Measurements from ENCODE around the gene OCSTAMP.
A peak's percentile ranks its signal among the peaks of the same experiment; 100 is the strongest.

Gene OCSTAMP

DNA sequence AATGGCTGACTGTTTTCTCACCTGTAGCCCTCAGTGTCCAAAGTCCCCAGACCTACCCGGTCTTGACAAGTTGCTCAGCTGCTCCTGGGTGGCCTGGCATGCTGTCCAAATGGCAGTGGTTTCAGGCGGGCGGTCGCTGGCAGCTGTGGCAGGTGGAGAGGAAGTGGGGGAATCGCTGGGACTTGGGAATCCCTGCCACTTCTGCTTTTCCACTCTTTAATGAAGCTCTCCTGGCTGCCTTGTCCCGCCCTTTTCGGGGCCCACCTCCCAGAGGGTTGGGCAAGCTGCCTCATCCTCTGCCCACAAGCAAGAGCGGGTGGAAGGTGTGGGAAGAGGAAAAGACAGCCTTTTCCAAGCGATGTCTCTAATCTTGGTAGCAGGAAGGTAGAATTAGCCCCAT, at the start of gene OCSTAMP:
OCSTAMP (minus strand) TSS at position 194 of the 400 bp plus-strand sequence; CDS start at position 100, 94 bp downstream.
- no peak for DNase-seq

DNA sequence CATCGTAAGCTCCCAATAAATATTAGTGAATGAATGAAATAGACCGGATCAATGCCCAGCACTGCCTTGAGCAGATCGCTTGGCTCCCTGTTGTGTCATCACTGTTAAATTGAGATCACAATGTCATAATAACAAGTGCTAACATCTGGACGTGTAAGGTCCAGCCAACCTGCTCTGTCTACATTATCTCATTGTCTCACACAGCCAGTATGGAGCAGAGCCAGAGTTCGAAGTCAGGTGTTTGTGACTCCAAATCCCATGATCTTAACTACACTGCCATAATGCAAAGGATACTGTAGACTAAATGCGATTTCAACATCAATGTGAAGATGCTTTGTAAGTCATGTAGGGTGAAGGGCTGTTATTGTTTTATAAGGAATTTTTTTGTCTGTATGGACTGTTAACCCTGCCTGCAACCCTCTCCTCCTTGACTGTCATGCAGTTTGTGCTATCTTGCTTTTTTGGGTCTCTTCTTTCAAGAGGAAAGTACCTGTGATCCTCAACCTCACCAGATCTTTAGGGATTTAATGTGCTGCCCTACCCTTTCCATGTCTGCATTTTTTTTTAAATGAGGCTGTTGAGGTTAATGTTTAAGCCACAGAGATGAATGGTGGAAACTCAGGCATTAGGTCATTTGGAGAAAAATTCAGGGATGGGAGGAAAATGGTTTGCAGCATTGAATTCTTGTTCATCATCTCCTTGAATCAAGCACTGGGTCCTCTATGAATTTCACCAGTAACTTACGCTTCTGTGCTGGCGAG, 49.0 kb upstream of the OCSTAMP start:
- TF ChIP-seq GATA1 (IDR thresholded peaks at IDR 0.05; ENCODE audit: low read depth, low read length), result no peak
- TF ChIP-seq POLR2A (IDR thresholded peaks at IDR 0.05; ENCODE audit: low read length), result no peak
- no peak for DNase-seq

More for the DNA sequence above, at the start of gene OCSTAMP:
- TF ChIP-seq GATA1 (IDR thresholded peaks at IDR 0.05; ENCODE audit: low read depth, low read length) (no peak), POLR2A (IDR thresholded peaks at IDR 0.05; ENCODE audit: low read length) (no peak)

GRCh38 chr20:46595933-46596332, 45.5 kb upstream of the OCSTAMP start:
- TF ChIP-seq POLR2A (IDR thresholded peaks at IDR 0.05; ENCODE audit: low read length), result no peak
- TF ChIP-seq GATA1 (IDR thresholded peaks at IDR 0.05; ENCODE audit: low read depth, low read length), result no peak
- no peak for DNase-seq

DNA sequence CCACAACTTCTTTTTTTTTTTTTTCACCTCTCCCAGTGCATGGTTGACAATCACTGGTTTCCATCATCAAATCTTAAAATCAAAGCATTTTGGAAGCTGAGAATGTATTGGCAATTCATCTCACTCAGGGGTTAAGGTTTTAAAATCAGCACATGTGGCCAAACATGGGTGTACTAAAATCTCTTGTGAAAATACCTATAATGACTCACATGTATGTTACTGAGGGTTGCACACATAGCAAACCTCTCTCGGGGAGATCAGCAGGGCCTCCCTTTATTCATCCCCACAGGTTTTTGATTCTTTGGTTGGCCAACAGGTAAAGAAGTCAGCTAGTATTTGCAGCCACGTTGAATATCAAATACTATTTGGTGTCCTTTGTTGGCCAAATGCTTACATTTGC, 44.3 kb upstream of the OCSTAMP start:
- DNase-seq, result no peak
- TF ChIP-seq POLR2A (IDR thresholded peaks at IDR 0.05; ENCODE audit: low read length) (no peak), GATA1 (IDR thresholded peaks at IDR 0.05; ENCODE audit: low read depth, low read length) (no peak)

DNA sequence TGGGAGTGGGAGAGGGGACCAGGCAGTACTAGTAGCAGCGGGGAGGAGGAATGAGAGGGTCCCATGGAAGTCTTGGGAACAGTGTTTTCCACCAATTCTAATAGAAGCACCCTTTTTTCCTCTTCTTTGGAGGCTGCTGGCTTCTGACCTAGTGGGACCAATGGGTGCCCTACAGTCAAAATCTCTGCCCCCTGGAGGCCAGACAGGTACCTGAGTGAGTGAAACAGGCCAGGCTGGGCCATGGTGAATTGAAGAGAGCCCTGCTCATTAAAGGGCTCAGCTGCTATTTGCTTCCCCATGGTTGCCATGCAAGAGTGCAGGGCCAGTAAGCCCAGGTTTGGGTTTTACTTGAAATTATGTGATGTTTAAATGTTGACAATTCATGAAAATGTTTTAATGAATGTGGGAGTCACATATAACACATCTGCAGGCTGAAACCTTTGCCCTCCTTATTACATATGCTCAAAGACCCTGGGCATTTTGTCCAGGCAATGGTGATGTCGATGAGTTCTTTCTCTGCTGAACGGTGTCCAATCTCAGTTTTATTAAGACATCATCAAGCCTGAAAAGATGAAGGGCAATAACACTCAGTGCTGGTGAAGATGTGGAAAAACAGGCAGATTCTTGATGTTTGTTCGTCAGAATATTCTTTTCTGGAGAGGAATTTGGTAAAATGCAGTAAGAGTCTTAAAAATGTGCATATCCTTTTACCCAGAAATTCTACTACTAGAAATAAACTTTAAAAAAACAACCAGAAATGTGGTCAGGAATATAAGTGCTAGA, 42.3 kb upstream of the OCSTAMP start:
- DNase-seq, result peak in 1 of 2 experiments; percentile 5
- TF ChIP-seq POLR2A (IDR thresholded peaks at IDR 0.05; ENCODE audit: low read length) (no peak), GATA1 (IDR thresholded peaks at IDR 0.05; ENCODE audit: low read depth, low read length) (no peak)

GRCh38 chr20:46590443-46590842, 40.0 kb upstream of the OCSTAMP start:
- TF ChIP-seq GATA1 (IDR thresholded peaks at IDR 0.05; ENCODE audit: low read depth, low read length) (no peak), POLR2A (IDR thresholded peaks at IDR 0.05; ENCODE audit: low read length) (no peak)
- no peak for DNase-seq

- no peak for TF ChIP-seq POLR2A (IDR thresholded peaks at IDR 0.05; ENCODE audit: low read length)
- TF ChIP-seq GATA1 (IDR thresholded peaks at IDR 0.05; ENCODE audit: low read depth, low read length), result no peak
- no peak for DNase-seq
Measured at GRCh38 chr20:46588532-46589511, 38.4 kb upstream of the OCSTAMP start.

- no peak for TF ChIP-seq GATA1 (IDR thresholded peaks at IDR 0.05; ENCODE audit: low read depth, low read length)
- no peak for TF ChIP-seq POLR2A (IDR thresholded peaks at IDR 0.05; ENCODE audit: low read length)
Measured at GRCh38 chr20:46587986-46588385, 37.5 kb upstream of the OCSTAMP start.

GRCh38 chr20:46586724-46587123, 36.3 kb upstream of the OCSTAMP start:
- DNase-seq, result no peak
- no peak for TF ChIP-seq GATA1 (IDR thresholded peaks at IDR 0.05; ENCODE audit: low read depth, low read length)
- TF ChIP-seq POLR2A (IDR thresholded peaks at IDR 0.05; ENCODE audit: low read length), result no peak

More at GRCh38 chr20:46587986-46588385, 37.5 kb upstream of the OCSTAMP start:
- no peak for DNase-seq

DNA sequence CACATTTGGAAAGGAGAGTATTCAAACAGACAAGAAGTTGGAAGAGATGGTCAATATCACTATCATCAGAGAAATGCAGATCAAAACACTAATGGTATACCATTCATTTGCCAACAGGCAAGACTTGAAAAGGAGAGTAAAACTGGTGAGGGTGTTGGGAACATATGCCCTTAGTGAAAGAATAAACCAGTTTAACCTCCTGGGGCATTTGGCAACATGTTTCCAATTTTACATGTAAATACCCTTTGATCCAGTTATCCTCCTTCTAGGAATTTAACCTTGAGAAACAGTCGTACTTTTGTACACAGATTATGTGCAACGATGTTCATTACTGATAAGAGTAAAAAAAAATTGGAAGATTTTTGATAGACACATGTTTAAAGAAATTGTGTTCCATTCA, 34.1 kb upstream of the OCSTAMP start:
- TF ChIP-seq POLR2A (IDR thresholded peaks at IDR 0.05; ENCODE audit: low read length) (no peak), GATA1 (IDR thresholded peaks at IDR 0.05; ENCODE audit: low read depth, low read length) (no peak)
- no peak for DNase-seq

- no peak for TF ChIP-seq POLR2A (IDR thresholded peaks at IDR 0.05; ENCODE audit: low read length)
- TF ChIP-seq GATA1 (IDR thresholded peaks at IDR 0.05; ENCODE audit: low read depth, low read length), result no peak
- no peak for DNase-seq
Measured at GRCh38 chr20:46583411-46584214, 33.2 kb upstream of the OCSTAMP start.

DNA sequence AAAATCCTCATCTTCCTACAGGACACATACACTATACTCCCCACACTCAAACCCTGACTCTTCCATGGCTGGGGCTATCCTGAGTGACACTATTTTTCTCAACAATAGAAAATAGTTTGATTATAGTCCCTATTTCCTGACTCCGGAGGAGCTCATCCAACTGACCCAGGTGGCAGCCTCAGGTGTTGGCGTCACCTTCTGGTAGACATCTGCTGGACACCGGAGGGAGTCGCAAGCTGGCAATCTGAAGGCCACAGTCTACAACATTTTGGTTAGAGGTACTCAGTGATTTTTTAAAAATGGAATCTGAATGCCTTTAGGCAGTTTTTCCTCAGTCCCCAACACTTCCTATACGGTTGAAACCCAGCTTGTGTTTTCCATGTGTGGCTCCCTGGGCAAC, 32.2 kb upstream of the OCSTAMP start:
- DNase-seq, result no peak
- TF ChIP-seq GATA1 (IDR thresholded peaks at IDR 0.05; ENCODE audit: low read depth, low read length), result no peak
- no peak for TF ChIP-seq POLR2A (IDR thresholded peaks at IDR 0.05; ENCODE audit: low read length)

DNA sequence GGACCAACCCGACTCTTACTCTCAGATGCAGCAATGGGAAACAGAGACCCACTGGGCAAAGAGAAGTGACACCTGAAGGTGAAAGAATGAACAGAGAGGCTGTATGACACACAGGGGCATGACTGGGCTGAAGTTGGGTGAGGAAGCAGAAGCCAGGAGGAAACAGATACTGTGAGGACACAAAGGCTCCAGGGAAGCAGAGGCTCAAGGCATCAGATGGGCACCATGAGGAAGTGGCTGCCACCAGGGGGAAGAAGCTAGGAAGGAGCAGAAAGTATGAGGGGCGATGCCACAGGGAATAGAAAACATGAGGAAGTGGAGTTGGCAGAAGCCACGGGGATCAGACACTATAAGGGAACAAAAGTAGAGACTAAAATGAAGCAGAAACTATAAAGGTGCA, 30.9 kb upstream of the OCSTAMP start:
- TF ChIP-seq GATA1 (IDR thresholded peaks at IDR 0.05; ENCODE audit: low read depth, low read length) (no peak), POLR2A (IDR thresholded peaks at IDR 0.05; ENCODE audit: low read length) (no peak)
- DNase-seq, result no peak
